SK-N-SH treated with all-trans-retinoic acid at 6 μM for 48 hours (cell line): Measurements from ENCODE around the gene VIT.

Experiments
- ATAC-seq: fragments of 200-7000 bp; cut with Tn5 transposase; 3 replicates; pipeline ENCODE4 v1.9.1; 2020; ENCODE audit warnings: mild to moderate bottlenecking, moderate library complexity
- ARNTL ChIP-seq: fragments of 450-650 bp; formaldehyde crosslinking; IDR thresholded peaks from 2 replicates; pipeline ENCODE4 v1.5.0; 2020; ENCODE audit warnings: low read depth, mild to moderate bottlenecking, moderate library complexity, borderline replicate concordance
- BACH2 ChIP-seq: fragments of 250-450 bp; sonication (Bioruptor Pico); IDR thresholded peaks from 2 replicates; pipeline ENCODE4 v1.9.0; 2021; ENCODE audit warnings: mild to moderate bottlenecking, borderline replicate concordance
- CREB5 ChIP-seq: fragments of 250-450 bp; sonication (Bioruptor Pico); IDR thresholded peaks from 2 replicates; pipeline ENCODE4 v1.5.1; 2020; ENCODE audit warnings: low read depth, mild to moderate bottlenecking, moderate library complexity
- CSDC2 ChIP-seq: fragments of 250-450 bp; sonication (Bioruptor Pico); IDR thresholded peaks from 2 replicates; pipeline ENCODE4 v1.5.0; 2020; ENCODE audit warnings: mild to moderate bottlenecking, moderate library complexity
- CSRNP3 ChIP-seq: fragments of 250-450 bp; sonication (Bioruptor Pico); IDR thresholded peaks from 2 replicates; pipeline ENCODE4 v1.5.1; 2021; ENCODE audit warnings: mild to moderate bottlenecking, moderate library complexity
- ESRRG ChIP-seq: fragments of 250-450 bp; sonication (Bioruptor Pico); IDR thresholded peaks from 2 replicates; pipeline ENCODE4 v1.6.1; 2021; ENCODE audit warnings: mild to moderate bottlenecking
- GLIS3 ChIP-seq: fragments of 250-450 bp; sonication (Bioruptor Pico); IDR thresholded peaks from 2 replicates; pipeline ENCODE4 v1.5.0; 2020; ENCODE audit warnings: mild to moderate bottlenecking, moderate library complexity
- OSR1 ChIP-seq: fragments of 250-450 bp; sonication (Bioruptor Pico); IDR thresholded peaks from 2 replicates; pipeline ENCODE4 v1.8.0; 2022; ENCODE audit warnings: moderate library complexity, mild to moderate bottlenecking, inconsistent platforms
- PATZ1 ChIP-seq: fragments of 250-450 bp; sonication (Bioruptor Pico); IDR thresholded peaks from 2 replicates; pipeline ENCODE4 v1.8.0; 2020; ENCODE audit warnings: mild to moderate bottlenecking, moderate library complexity, borderline replicate concordance
- POU6F1 ChIP-seq: fragments of 250-450 bp; sonication (Bioruptor Pico); IDR thresholded peaks from 2 replicates; pipeline ENCODE4 v1.8.0; 2021; ENCODE audit warnings: low read depth, mild to moderate bottlenecking, moderate library complexity, borderline replicate concordance
- PPARA ChIP-seq: fragments of 250-450 bp; sonication (Bioruptor Pico); IDR thresholded peaks from 2 replicates; pipeline ENCODE4 v1.5.0; 2020; ENCODE audit warnings: mild to moderate bottlenecking, borderline replicate concordance
- RARB ChIP-seq: fragments of 250-450 bp; sonication (Bioruptor Pico); IDR thresholded peaks from 2 replicates; pipeline ENCODE4 v1.8.0; 2021; ENCODE audit warnings: mild to moderate bottlenecking, moderate library complexity
- SNAI2 ChIP-seq: fragments of 250-450 bp; sonication (Bioruptor Pico); IDR thresholded peaks from 2 replicates; pipeline ENCODE4 v1.5.0; 2020; ENCODE audit warnings: mild to moderate bottlenecking, moderate library complexity
- TCF4 ChIP-seq: fragments of 250-450 bp; sonication (Bioruptor Pico); IDR thresholded peaks from 2 replicates; pipeline ENCODE4 v1.8.0; 2021; ENCODE audit warnings: mild to moderate bottlenecking, moderate library complexity, borderline replicate concordance
- TSHZ2 ChIP-seq: fragments of 250-450 bp; sonication (Bioruptor Pico); IDR thresholded peaks from 2 replicates; pipeline ENCODE4 v1.5.0; 2020; ENCODE audit warnings: mild to moderate bottlenecking, moderate library complexity
- ZC3H10 ChIP-seq: fragments of 250-450 bp; sonication (Bioruptor Pico); IDR thresholded peaks from 2 replicates; pipeline ENCODE4 v1.5.1; 2021; ENCODE audit warnings: mild to moderate bottlenecking, moderate library complexity
- ZFP3 ChIP-seq: fragments of 250-450 bp; sonication (Bioruptor Pico); IDR thresholded peaks from 2 replicates; pipeline ENCODE4 v1.5.0; 2020; ENCODE audit warnings: mild to moderate bottlenecking, moderate library complexity
- ZNF565 ChIP-seq: fragments of 450-650 bp; formaldehyde crosslinking; conservative IDR thresholded peaks from 2 replicates; pipeline ENCODE4 v1.5.0; 2020; ENCODE audit warnings: low read depth, mild to moderate bottlenecking, moderate library complexity
- ZNF70 ChIP-seq: fragments of 450-650 bp; formaldehyde crosslinking; IDR thresholded peaks from 2 replicates; pipeline ENCODE4 v1.5.0; 2020; ENCODE audit warnings: mild to moderate bottlenecking, moderate library complexity
- ZNF8 ChIP-seq: fragments of 450-650 bp; formaldehyde crosslinking; IDR thresholded peaks from 2 replicates; pipeline ENCODE4 v1.5.0; 2020; ENCODE audit warnings: mild to moderate bottlenecking, moderate library complexity

VIT gene

GRCh38 chr2:36775806-36776205 lies 79.3 kb downstream of the VIT start (continued):
- no peak for TF ChIP-seq ZFP3 (CRISPR knock-in tag)

- TF ChIP-seq TCF4 (CRISPR knock-in tag) (no peak), PPARA (CRISPR knock-in tag) (no peak), BACH2 (no peak), SNAI2 (CRISPR knock-in tag) (no peak), ZNF70 (CRISPR knock-in tag) (no peak)
- no peak for ATAC-seq
Measured at GRCh38 chr2:36777272-36777671, 80.8 kb downstream of the VIT start.

GRCh38 chr2:36777788-36778187 lies 81.3 kb downstream of the VIT start:
- ATAC-seq: no peak
- TF ChIP-seq OSR1: no peak
- no peak for TF ChIP-seq ESRRG (CRISPR knock-in tag)
- TF ChIP-seq CSRNP3: no peak
- no peak for TF ChIP-seq ZNF8 (CRISPR knock-in tag)
- no peak for TF ChIP-seq ARNTL
- no peak for TF ChIP-seq ZNF565 (CRISPR knock-in tag)
- no peak for TF ChIP-seq RARB (CRISPR knock-in tag)
- no peak for TF ChIP-seq PATZ1 (CRISPR knock-in tag)
- TF ChIP-seq CSDC2 (CRISPR knock-in tag): no peak
- no peak for TF ChIP-seq TCF4 (CRISPR knock-in tag)
- TF ChIP-seq SNAI2 (CRISPR knock-in tag): no peak
- no peak for TF ChIP-seq POU6F1 (CRISPR knock-in tag)
- TF ChIP-seq GLIS3 (CRISPR knock-in tag): no peak
- no peak for TF ChIP-seq ZC3H10 (CRISPR knock-in tag)
- TF ChIP-seq PPARA (CRISPR knock-in tag): no peak
- no peak for TF ChIP-seq CREB5
- no peak for TF ChIP-seq TSHZ2

GRCh38 chr2:36779462-36779861 lies 83.0 kb downstream of the VIT start:
- no peak for ATAC-seq
- TF ChIP-seq OSR1: no peak
- no peak for TF ChIP-seq TCF4 (CRISPR knock-in tag)
- TF ChIP-seq ARNTL: no peak
- no peak for TF ChIP-seq TSHZ2
- no peak for TF ChIP-seq ZNF565 (CRISPR knock-in tag)
- no peak for TF ChIP-seq ZNF8 (CRISPR knock-in tag)
- no peak for TF ChIP-seq ESRRG (CRISPR knock-in tag)
- TF ChIP-seq ZNF70 (CRISPR knock-in tag): no peak
- no peak for TF ChIP-seq GLIS3 (CRISPR knock-in tag)
- TF ChIP-seq CSRNP3: no peak
- TF ChIP-seq ZFP3 (CRISPR knock-in tag): no peak
- TF ChIP-seq CREB5: no peak
- TF ChIP-seq RARB (CRISPR knock-in tag): no peak
